Mononuclear cell (primary cell): ENCODE measurements around the gene SLC16A4. TPM values are rescaled to one million over a fixed set of nuclear protein-coding genes. Genes with fewer than 3 reads are reported as not detected.
"Not testable (repeated sequence)": the region's sequence is repeated elsewhere in the genome, so short reads cannot be mapped to it uniquely, and the experiment has no call there.

ENCODE experiments used
- H3K27me3 ChIP-seq: 2 replicates; pipeline ENCODE4 v1.6.0; 2011; ENCODE audit warnings: low read length, control low read depth; ENCODE audit not compliant: insufficient read depth
- H3K4me1 ChIP-seq: 2 replicates; pipeline ENCODE4 v1.5.1; 2011; ENCODE audit warnings: mild to moderate bottlenecking, low read length, control low read depth; ENCODE audit not compliant: insufficient read depth
- H3K4me3 ChIP-seq: 2 replicates; pipeline ENCODE4 v1.5.1; 2011; ENCODE audit warnings: mild to moderate bottlenecking, low read length, moderate library complexity
- H3K9me3 ChIP-seq: 2 replicates; pipeline ENCODE4 v1.5.1; 2011; ENCODE audit warnings: low read depth, mild to moderate bottlenecking, control low read depth, low read length
- total RNA-seq: library from RNA; depleted of rRNA; stranded (reverse); fragments of >200 nt; gene quantifications from one replicate; pipeline ENCODE4 v1.2.3, GENCODE V29; 2012

Gene SLC16A4
- not detected for total RNA-seq

GRCh38 chr1:110390692-110391245 lies at the start of gene SLC16A4:
TSS of gene SLC16A4 (minus strand) at chr1:110391026. CDS start at chr1:110389323, 1,703 bp downstream.
- Histone ChIP-seq H3K4me1 (peaks cover 6% of the 10 kb centered on the region), H3K27me3 (no peaks in the 10 kb centered on the region), H3K4me3 (no peak within 1 kb of the TSS)

DNA sequence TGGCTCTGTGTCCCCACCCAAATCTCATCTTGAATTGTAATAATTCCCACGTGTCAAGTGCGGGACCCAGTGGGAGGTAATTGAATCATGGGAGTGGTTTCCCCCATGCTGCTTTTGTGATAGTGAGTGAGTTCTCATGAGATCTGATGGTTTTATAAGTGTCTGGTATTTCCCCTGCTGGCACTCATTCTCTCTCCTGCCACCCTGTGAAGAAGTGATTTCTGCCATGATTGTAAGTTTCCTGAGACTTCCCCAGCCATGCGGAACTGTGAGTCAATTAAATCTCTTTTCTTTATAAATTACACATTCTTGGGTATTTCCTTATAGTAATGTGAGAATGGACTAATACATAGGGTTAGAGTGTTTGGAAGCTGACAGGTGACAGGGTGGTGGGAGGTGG lies 49.0 kb upstream of the SLC16A4 start:
- H3K4me3 ChIP-seq, H3K9me3 ChIP-seq, H3K27me3 ChIP-seq, H3K4me1 ChIP-seq: not testable (repeated sequence)

More at GRCh38 chr1:110390692-110391245, at the start of gene SLC16A4:
- H3K9me3 ChIP-seq, result no peaks in the 10 kb centered on the region

DNA sequence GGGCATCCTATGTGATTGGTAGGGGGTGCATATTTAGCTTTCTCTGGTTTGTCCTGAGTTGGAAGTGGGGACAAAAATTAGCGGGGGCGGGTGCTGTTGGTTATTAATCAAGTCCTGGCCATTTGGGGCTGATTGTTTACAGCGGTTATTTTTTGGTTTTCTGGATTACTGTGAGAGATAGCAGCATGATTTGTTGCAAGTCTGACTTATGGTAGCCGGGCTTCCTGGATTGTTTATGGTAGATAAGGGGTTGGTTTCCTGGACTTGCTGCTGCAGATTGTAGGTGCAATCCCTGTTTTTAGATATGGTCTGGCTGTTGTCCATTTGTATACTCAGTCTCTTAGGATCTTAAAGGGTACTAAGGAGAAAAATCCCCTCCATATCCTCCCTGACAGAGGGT lies 48.1 kb upstream of the SLC16A4 start:
- Histone ChIP-seq H3K4me3 (no peak overlapping the region), H3K9me3 (no peaks in the 10 kb centered on the region), H3K4me1 (peaks cover 7% of the 10 kb centered on the region), H3K27me3 (no peaks in the 10 kb centered on the region)

GRCh38 chr1:110437645-110438299 lies 46.9 kb upstream of the SLC16A4 start:
- peaks cover 18% of the 10 kb centered on the region for H3K4me1 ChIP-seq
- H3K4me3 ChIP-seq, H3K27me3 ChIP-seq, H3K9me3 ChIP-seq: not testable (repeated sequence)

GRCh38 chr1:110436635-110437034 lies 45.8 kb upstream of the SLC16A4 start:
- Histone ChIP-seq H3K9me3 (no peaks in the 10 kb centered on the region), H3K27me3 (no peaks in the 10 kb centered on the region), H3K4me1 (peaks cover 18% of the 10 kb centered on the region), H3K4me3 (no peak overlapping the region)

DNA sequence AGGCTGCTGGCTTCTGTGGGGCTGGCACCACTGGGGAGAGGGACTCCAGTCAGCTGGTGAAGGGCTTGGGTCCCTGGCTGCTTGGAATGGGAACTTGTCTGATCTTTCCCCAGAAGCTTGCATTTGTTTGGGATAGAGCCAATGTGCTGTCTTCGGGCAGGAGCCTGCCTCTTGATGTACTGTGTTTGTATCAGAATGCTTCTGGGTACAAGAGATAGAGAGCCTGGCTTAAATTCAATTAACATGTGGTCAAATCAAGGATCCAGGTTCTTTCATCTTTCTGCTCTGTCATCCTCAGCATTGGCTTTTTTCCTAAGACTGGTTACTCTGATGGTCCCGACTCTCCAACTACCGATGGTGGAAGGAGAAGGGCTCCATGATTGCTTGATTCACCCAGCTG lies 44.1 kb upstream of the SLC16A4 start:
- H3K4me3 ChIP-seq, result no peak overlapping the region
- H3K4me1 ChIP-seq, result peaks cover 28% of the 10 kb centered on the region
- H3K27me3 ChIP-seq, result no peaks in the 10 kb centered on the region
- no peaks in the 10 kb centered on the region for H3K9me3 ChIP-seq

GRCh38 chr1:110433803-110434202 lies 43.0 kb upstream of the SLC16A4 start:
- Histone ChIP-seq H3K27me3 (no peaks in the 10 kb centered on the region), H3K9me3 (no peaks in the 10 kb centered on the region), H3K4me3 (no peak overlapping the region), H3K4me1 (peaks cover 28% of the 10 kb centered on the region)

DNA sequence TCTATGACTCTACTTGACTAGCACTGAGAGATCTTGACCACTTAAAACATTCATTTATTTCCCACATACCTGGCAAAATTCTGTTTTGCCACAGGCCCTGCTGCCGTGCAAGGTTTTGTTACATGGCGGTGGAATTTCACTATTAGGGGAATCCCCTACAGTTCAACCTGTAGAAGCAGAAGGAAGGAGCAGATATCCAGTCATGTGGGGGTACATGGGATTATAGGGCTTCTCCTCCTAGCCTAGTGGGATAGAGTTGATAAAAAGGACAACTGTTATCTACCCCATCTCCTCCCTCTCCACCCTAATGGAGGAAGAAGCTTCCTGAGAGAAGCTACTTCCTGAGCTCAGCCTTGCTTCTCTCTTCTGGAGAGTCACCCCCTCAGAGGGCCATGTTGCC lies 42.4 kb upstream of the SLC16A4 start:
- Histone ChIP-seq H3K9me3 (no peaks in the 10 kb centered on the region), H3K27me3 (no peaks in the 10 kb centered on the region), H3K4me1 (peaks cover 28% of the 10 kb centered on the region), H3K4me3 (no peak overlapping the region)

DNA sequence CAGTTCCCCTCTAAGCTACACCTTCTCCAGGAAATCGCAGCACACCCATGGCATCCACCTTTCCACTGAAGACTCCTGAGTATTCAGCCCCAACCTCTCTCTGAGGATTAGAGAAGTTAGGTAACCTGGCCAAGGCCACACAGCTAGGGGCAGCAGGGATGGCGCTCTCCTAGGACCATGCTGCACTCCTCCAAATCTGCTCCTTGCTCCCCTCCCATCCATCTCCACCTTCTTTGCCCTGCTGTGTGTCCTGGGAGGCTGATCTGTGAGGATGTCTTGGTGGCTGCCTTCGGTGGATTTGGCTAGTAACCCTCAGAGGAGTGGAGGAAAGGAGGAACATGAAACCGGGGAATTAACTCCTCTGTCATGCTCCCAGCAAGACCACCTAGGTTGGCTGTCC lies 40.1 kb upstream of the SLC16A4 start:
- Histone ChIP-seq H3K4me3 (no peak overlapping the region), H3K27me3 (no peaks in the 10 kb centered on the region), H3K9me3 (no peaks in the 10 kb centered on the region), H3K4me1 (peaks cover 28% of the 10 kb centered on the region)

- Histone ChIP-seq H3K4me1 (peaks cover 28% of the 10 kb centered on the region), H3K27me3 (no peaks in the 10 kb centered on the region), H3K9me3 (no peaks in the 10 kb centered on the region), H3K4me3 (no peak overlapping the region)
These were observed 39.5 kb upstream of the SLC16A4 start for GRCh38 chr1:110430366-110430765.

DNA sequence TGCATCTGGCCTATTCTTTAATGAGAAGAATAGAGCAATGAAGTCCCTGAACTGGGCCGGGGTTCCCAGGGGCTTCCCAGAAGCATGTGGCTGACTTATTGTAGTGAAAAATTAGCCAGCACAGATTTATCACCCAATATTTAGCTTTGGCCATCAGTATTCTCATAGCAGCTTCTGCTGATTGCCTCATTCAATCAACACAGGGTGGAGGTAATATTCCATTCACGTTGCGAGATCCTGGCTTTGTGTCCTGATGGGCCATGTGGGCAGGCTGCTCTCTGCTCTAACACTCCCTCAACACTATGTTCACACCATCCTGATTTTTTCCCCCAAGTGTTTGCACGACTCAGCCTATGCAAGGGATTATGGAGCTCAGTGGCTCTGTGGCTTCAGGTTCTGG lies 38.1 kb upstream of the SLC16A4 start:
- H3K4me3 ChIP-seq, result no peak overlapping the region
- H3K9me3 ChIP-seq, result no peaks in the 10 kb centered on the region
- no peaks in the 10 kb centered on the region for H3K27me3 ChIP-seq
- peaks cover 22% of the 10 kb centered on the region for H3K4me1 ChIP-seq

- H3K4me3 ChIP-seq, result no peak overlapping the region
- peaks cover 10% of the 10 kb centered on the region for H3K4me1 ChIP-seq
- H3K27me3 ChIP-seq, result no peaks in the 10 kb centered on the region
- H3K9me3 ChIP-seq, result no peaks in the 10 kb centered on the region
These were observed 36.0 kb upstream of the SLC16A4 start for GRCh38 chr1:110426854-110427253.

- H3K27me3 ChIP-seq, result no peaks in the 10 kb centered on the region
- H3K4me3 ChIP-seq, result no peak overlapping the region
- peaks cover 10% of the 10 kb centered on the region for H3K4me1 ChIP-seq
- H3K9me3 ChIP-seq, result no peaks in the 10 kb centered on the region
These were observed 34.9 kb upstream of the SLC16A4 start for GRCh38 chr1:110425612-110426152.

GRCh38 chr1:110424699-110425611 lies 34.1 kb upstream of the SLC16A4 start:
- no peaks in the 10 kb centered on the region for H3K27me3 ChIP-seq
- peaks cover 5% of the 10 kb centered on the region for H3K4me1 ChIP-seq
- H3K9me3 ChIP-seq, result no peaks in the 10 kb centered on the region
- no peak overlapping the region for H3K4me3 ChIP-seq
